Immature natural killer cell (primary cell): ENCODE measurements around the gene SPATA31E1. TPM values are rescaled to one million over a fixed set of nuclear protein-coding genes. Genes with fewer than 3 reads are reported as not detected.
"Not testable (repeated sequence)": the region's sequence is repeated elsewhere in the genome, so short reads cannot be mapped to it uniquely, and the experiment has no call there.

Experiments
- DNase-seq, 3 donors: peaks; one replicate each; pipeline ENCODE4 v3.0.0; 2022; ENCODE audit warnings: mixed read lengths in 1 of 3
- H3K27ac Mint-ChIP-seq, 6 donors: one replicate each; pipeline ENCODE4 v1.8.0; 2020; ENCODE audit warnings: mixed read lengths in 6 of 6, mild to moderate bottlenecking in 5 of 6, inconsistent platforms in 4 of 6, moderate library complexity in 3 of 6
- H3K27me3 Mint-ChIP-seq, 3 donors: one replicate each; pipeline ENCODE4 v1.8.0; 2020 to 2021; ENCODE audit warnings: low read depth in 3 of 3, mild to moderate bottlenecking in 3 of 3, mixed read lengths in 3 of 3, moderate library complexity in 3 of 3, inconsistent platforms in 1 of 3
- H3K36me3 Mint-ChIP-seq, 3 donors: one replicate each; pipeline ENCODE4 v1.8.0; 2020; ENCODE audit warnings: mixed read lengths in 3 of 3, inconsistent platforms in 2 of 3, mild to moderate bottlenecking in 2 of 3
- H3K4me1 Mint-ChIP-seq, 2 donors: one replicate each; pipeline ENCODE4 v1.8.0; 2020; ENCODE audit warnings: inconsistent platforms in 2 of 2, mild to moderate bottlenecking in 2 of 2, mixed read lengths in 2 of 2, moderate library complexity in 1 of 2
- H3K4me3 Mint-ChIP-seq, 5 donors: one replicate each; pipeline ENCODE4 v1.8.0; 2020; ENCODE audit warnings: mild to moderate bottlenecking in 5 of 5, mixed read lengths in 5 of 5, inconsistent platforms in 3 of 5, moderate library complexity in 3 of 5
- H3K9me3 Mint-ChIP-seq, 6 donors: one replicate each; pipeline ENCODE4 v1.8.0; 2020; ENCODE audit warnings: mild to moderate bottlenecking in 6 of 6, mixed read lengths in 6 of 6, inconsistent platforms in 4 of 6, moderate library complexity in 3 of 6
- polyA plus RNA-seq, 3 donors: library from polyadenylated mRNA; unstranded; fragments of 300-500 nt; fragmentation: Illumina TruSeq; gene quantifications; one replicate each; pipeline ENCODE4 v1.2.3, GENCODE V29; 2021

The SPATA31E1 gene
- not detected for polyA plus RNA-seq

- no peaks in the 10 kb centered on the region for H3K4me1 Mint-ChIP-seq
- DNase-seq = no peak
- no peak within 1 kb of the TSS for H3K4me3 Mint-ChIP-seq
- no peaks in the 10 kb centered on the region for H3K36me3 Mint-ChIP-seq
- H3K27me3 Mint-ChIP-seq = peaks cover 0 to 5% (median 1%) of the 10 kb centered on the region in 3 donors
- no peak within 1 kb of the TSS for H3K27ac Mint-ChIP-seq
- no peaks in the 10 kb centered on the region for H3K9me3 Mint-ChIP-seq
These were observed at the start of gene SPATA31E1 for GRCh38 chr9:87882627-87883026. TSS of gene SPATA31E1 (plus strand) at chr9:87882877. CDS start at chr9:87882892, 15 bp downstream.

GRCh38 chr9:87834357-87834756 is 48.3 kb upstream of the SPATA31E1 start:
- no peaks in the 10 kb centered on the region for H3K4me1 Mint-ChIP-seq
- H3K27ac Mint-ChIP-seq = no peak overlapping the region
- H3K36me3 Mint-ChIP-seq = no peaks in the 10 kb centered on the region
- peaks cover 0 to 2% (median 0%) of the 10 kb centered on the region in 6 donors for H3K9me3 Mint-ChIP-seq
- H3K27me3 Mint-ChIP-seq = peaks cover 0 to 3% (median 2%) of the 10 kb centered on the region in 3 donors
- no peak for DNase-seq
- H3K4me3 Mint-ChIP-seq = no peak overlapping the region

- peaks cover 0 to under 1% (median 0%) of the 10 kb centered on the region in 6 donors for H3K9me3 Mint-ChIP-seq
- H3K4me1 Mint-ChIP-seq = no peaks in the 10 kb centered on the region
- H3K27ac Mint-ChIP-seq = no peak overlapping the region
- H3K36me3 Mint-ChIP-seq = no peaks in the 10 kb centered on the region
- peaks cover 0 to 5% (median 3%) of the 10 kb centered on the region in 3 donors for H3K27me3 Mint-ChIP-seq
- no peak for DNase-seq
- H3K4me3 Mint-ChIP-seq = no peak overlapping the region
These were observed 46.1 kb upstream of the SPATA31E1 start for GRCh38 chr9:87836536-87836935.

- Mint-ChIP-seq H3K27me3 (peaks cover 0 to 5% (median 3%) of the 10 kb centered on the region in 3 donors), H3K27ac (no peak overlapping the region), H3K4me1 (no peaks in the 10 kb centered on the region), H3K4me3 (no peak overlapping the region), H3K9me3 (no peaks in the 10 kb centered on the region), H3K36me3 (no peaks in the 10 kb centered on the region)
- DNase-seq = no peak
These were observed 45.5 kb upstream of the SPATA31E1 start for GRCh38 chr9:87836951-87837705.

- H3K27me3 Mint-ChIP-seq = peaks cover 0 to 5% (median 3%) of the 10 kb centered on the region in 3 donors
- DNase-seq = no peak
- no peak overlapping the region for H3K27ac Mint-ChIP-seq
- H3K4me3 Mint-ChIP-seq = no peak overlapping the region
- H3K36me3 Mint-ChIP-seq = no peaks in the 10 kb centered on the region
- H3K9me3 Mint-ChIP-seq = no peaks in the 10 kb centered on the region
- H3K4me1 Mint-ChIP-seq = no peaks in the 10 kb centered on the region
These were observed 42.5 kb upstream of the SPATA31E1 start for GRCh38 chr9:87840134-87840533.

GRCh38 chr9:87842878-87843585 is 39.6 kb upstream of the SPATA31E1 start:
- H3K4me3 Mint-ChIP-seq = no peak overlapping the region
- H3K27me3 Mint-ChIP-seq = peaks cover 0 to 9% (median 4%) of the 10 kb centered on the region in 3 donors
- H3K9me3 Mint-ChIP-seq = no peaks in the 10 kb centered on the region
- H3K36me3 Mint-ChIP-seq = no peaks in the 10 kb centered on the region
- no peak overlapping the region for H3K27ac Mint-ChIP-seq
- H3K4me1 Mint-ChIP-seq = no peaks in the 10 kb centered on the region
- DNase-seq = no peak

GRCh38 chr9:87844506-87844905 is 38.2 kb upstream of the SPATA31E1 start:
- no peaks in the 10 kb centered on the region for H3K36me3 Mint-ChIP-seq
- no peaks in the 10 kb centered on the region for H3K4me1 Mint-ChIP-seq
- H3K27me3 Mint-ChIP-seq = peaks cover 0 to 8% (median 4%) of the 10 kb centered on the region in 3 donors
- DNase-seq = no peak
- H3K4me3 Mint-ChIP-seq = no peak overlapping the region
- H3K27ac Mint-ChIP-seq = no peak overlapping the region
- no peaks in the 10 kb centered on the region for H3K9me3 Mint-ChIP-seq

- not testable (repeated sequence) for H3K4me1 Mint-ChIP-seq, H3K36me3 Mint-ChIP-seq, H3K9me3 Mint-ChIP-seq, H3K27ac Mint-ChIP-seq, H3K27me3 Mint-ChIP-seq, H3K4me3 Mint-ChIP-seq, DNase-seq
These were observed 34.9 kb upstream of the SPATA31E1 start for GRCh38 chr9:87847817-87848216.

GRCh38 chr9:87849144-87849758 is 33.4 kb upstream of the SPATA31E1 start:
- H3K9me3 Mint-ChIP-seq = no peaks in the 10 kb centered on the region
- H3K36me3 Mint-ChIP-seq = no peaks in the 10 kb centered on the region
- H3K4me1 Mint-ChIP-seq = no peaks in the 10 kb centered on the region
- peaks cover 0 to 10% (median 0%) of the 10 kb centered on the region in 3 donors for H3K27me3 Mint-ChIP-seq
- no peak for DNase-seq
- H3K27ac Mint-ChIP-seq = no peak overlapping the region
- no peak overlapping the region for H3K4me3 Mint-ChIP-seq

- Mint-ChIP-seq H3K4me1 (no peaks in the 10 kb centered on the region), H3K27ac (no peak overlapping the region), H3K9me3 (no peaks in the 10 kb centered on the region)
These were observed 32.3 kb upstream of the SPATA31E1 start for GRCh38 chr9:87850391-87850790.

GRCh38 chr9:87851186-87851585 is 31.5 kb upstream of the SPATA31E1 start:
- not testable (repeated sequence) for H3K36me3 Mint-ChIP-seq, DNase-seq, H3K9me3 Mint-ChIP-seq, H3K4me1 Mint-ChIP-seq, H3K27ac Mint-ChIP-seq, H3K4me3 Mint-ChIP-seq
- H3K27me3 Mint-ChIP-seq = peaks cover 2 to 14% (median 3%) of the 10 kb centered on the region in 3 donors

More at GRCh38 chr9:87850391-87850790, 32.3 kb upstream of the SPATA31E1 start:
- peaks cover 0 to 10% (median 0%) of the 10 kb centered on the region in 3 donors for H3K27me3 Mint-ChIP-seq
- no peak for DNase-seq
- no peak overlapping the region for H3K4me3 Mint-ChIP-seq
- no peaks in the 10 kb centered on the region for H3K36me3 Mint-ChIP-seq

GRCh38 chr9:87853302-87853701 is 29.4 kb upstream of the SPATA31E1 start:
- H3K36me3 Mint-ChIP-seq = no peaks in the 10 kb centered on the region
- DNase-seq = no peak
- no peaks in the 10 kb centered on the region for H3K4me1 Mint-ChIP-seq
- H3K9me3 Mint-ChIP-seq = peaks cover 0 to 3% (median 0%) of the 10 kb centered on the region in 6 donors
- no peak overlapping the region for H3K4me3 Mint-ChIP-seq
- no peak overlapping the region for H3K27ac Mint-ChIP-seq
- peaks cover 2 to 6% (median 3%) of the 10 kb centered on the region in 3 donors for H3K27me3 Mint-ChIP-seq

GRCh38 chr9:87853876-87854579 is 28.6 kb upstream of the SPATA31E1 start:
- Mint-ChIP-seq H3K27ac (no peak overlapping the region), H3K36me3 (no peaks in the 10 kb centered on the region), H3K4me3 (no peak overlapping the region), H3K9me3 (peaks cover 0 to 3% (median 0%) of the 10 kb centered on the region in 6 donors), H3K27me3 (peaks cover 3 to 6% (median 4%) of the 10 kb centered on the region in 3 donors), H3K4me1 (no peaks in the 10 kb centered on the region)
- no peak for DNase-seq
